Stimulated activated naive CD8-positive, alpha-beta T cell treated with anti-CD3 and anti-CD28 coated beads, Interleukin-15, amount 100 ng/mL, for 72 hours (primary cell): Measurements from ENCODE around the gene SDF4.

Source experiments
- ATAC-seq: fragments of 150-1000 bp; cut with Tn5 transposase; 2 replicates; pipeline ENCODE4 v1.10.0; 2021; ENCODE audit warnings: mild to moderate bottlenecking, moderate library complexity
- DNase-seq, 2 donors: peaks; one replicate each; pipeline ENCODE4 v3.0.0; 2021 to 2022
- H3K27ac Mint-ChIP-seq, 2 donors: one replicate each; pipeline ENCODE4 v1.8.0; 2022; ENCODE audit warnings: mild to moderate bottlenecking in 2 of 2, mixed read lengths in 2 of 2, moderate library complexity in 2 of 2
- H3K27me3 Mint-ChIP-seq: one replicate; pipeline ENCODE4 v1.8.0; 2022; ENCODE audit warnings: mixed read lengths
- H3K4me1 Mint-ChIP-seq: one replicate; pipeline ENCODE4 v1.8.0; 2022; ENCODE audit warnings: mild to moderate bottlenecking, mixed read lengths
- H3K4me3 Mint-ChIP-seq, 2 donors: one replicate each; pipeline ENCODE4 v1.8.0; 2022; ENCODE audit warnings: mild to moderate bottlenecking in 2 of 2, mixed read lengths in 2 of 2, moderate library complexity in 1 of 2
- H3K9me3 Mint-ChIP-seq, 2 donors: one replicate each; pipeline ENCODE4 v1.8.0; 2022; ENCODE audit warnings: mixed read lengths in 2 of 2

The SDF4 gene

DNA sequence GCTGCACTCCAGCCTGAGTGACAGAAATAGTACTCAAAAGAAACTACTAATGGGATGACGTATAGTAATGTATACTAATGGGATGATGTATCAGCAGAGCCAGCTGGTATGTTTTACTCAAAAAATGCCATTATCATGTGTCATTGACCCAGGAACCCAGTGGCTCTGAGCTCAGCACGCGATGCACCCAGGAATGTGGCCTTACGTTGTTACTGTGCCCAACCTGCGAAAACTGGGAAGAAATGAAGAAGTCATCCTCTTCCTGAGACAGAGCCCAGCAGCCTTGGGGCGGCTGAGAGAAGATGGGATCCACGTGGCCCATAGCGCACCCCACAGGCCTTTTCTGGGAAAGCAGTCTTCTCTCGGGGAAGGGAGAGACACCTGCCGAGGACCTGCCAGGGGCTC lies 33.1 kb upstream of the SDF4 start:
- ATAC-seq, result no peak
- no peaks in the 10 kb centered on the region for H3K9me3 Mint-ChIP-seq
- no peak overlapping the region for H3K4me3 Mint-ChIP-seq
- no peaks in the 10 kb centered on the region for H3K27me3 Mint-ChIP-seq
- H3K4me1 Mint-ChIP-seq, result peaks cover 49% of the 10 kb centered on the region
- DNase-seq, result no peak
- no peak overlapping the region for H3K27ac Mint-ChIP-seq

DNA sequence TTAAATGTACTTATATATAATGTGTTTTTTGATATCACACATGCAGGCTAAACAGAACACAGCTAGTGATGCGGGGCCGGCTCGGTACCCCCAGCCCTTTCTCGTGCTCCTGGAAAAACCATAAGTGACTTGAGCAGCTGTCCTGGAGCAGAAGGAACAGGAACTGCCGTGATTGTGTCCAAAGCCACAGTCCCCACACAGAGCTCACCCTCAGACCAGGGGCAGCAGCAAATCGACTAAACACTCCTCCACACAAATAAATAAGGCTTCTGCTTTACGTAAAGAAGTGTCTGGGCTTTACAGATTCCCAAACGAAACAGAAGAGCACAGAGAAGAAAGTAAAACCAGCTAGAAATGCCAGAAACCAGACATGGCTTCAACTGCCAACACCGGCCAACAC lies 32.2 kb upstream of the SDF4 start:
- no peak for ATAC-seq
- H3K27me3 Mint-ChIP-seq, result no peaks in the 10 kb centered on the region
- no peak overlapping the region for H3K27ac Mint-ChIP-seq

GRCh38 chr1:1262758-1263157 lies 31.0 kb upstream of the SDF4 start:
- H3K9me3 Mint-ChIP-seq, result no peaks in the 10 kb centered on the region
- no peak for ATAC-seq
- H3K4me1 Mint-ChIP-seq, result peaks cover 42% of the 10 kb centered on the region
- H3K4me3 Mint-ChIP-seq, result no peak overlapping the region
- DNase-seq, result no peak
- no peaks in the 10 kb centered on the region for H3K27me3 Mint-ChIP-seq
- H3K27ac Mint-ChIP-seq, result no peak overlapping the region

More for the DNA sequence above, 32.2 kb upstream of the SDF4 start:
- Mint-ChIP-seq H3K4me3 (no peak overlapping the region), H3K9me3 (no peaks in the 10 kb centered on the region), H3K4me1 (peaks cover 50% of the 10 kb centered on the region)
- DNase-seq, result no peak

DNA sequence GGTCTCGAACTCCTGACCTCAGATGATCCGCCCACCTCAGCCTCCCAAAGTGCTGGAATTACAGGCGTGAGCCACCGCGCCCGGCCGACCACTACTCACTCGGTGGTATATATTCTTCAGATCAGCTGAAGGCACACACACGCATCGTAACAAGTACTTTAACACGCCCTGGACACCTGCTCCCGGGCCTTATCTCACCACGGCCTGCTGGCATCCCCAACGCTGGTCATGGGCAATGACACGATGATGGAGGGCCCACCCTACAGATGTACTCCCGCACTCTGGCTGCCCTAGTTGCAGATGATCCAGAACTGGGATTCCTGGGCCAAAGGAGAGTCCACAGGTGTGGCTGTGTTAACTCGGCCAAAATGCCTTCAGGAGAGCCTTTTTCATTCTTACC lies 30.3 kb upstream of the SDF4 start:
- Mint-ChIP-seq H3K9me3 (no peaks in the 10 kb centered on the region), H3K4me1 (peaks cover 38% of the 10 kb centered on the region), H3K27me3 (no peaks in the 10 kb centered on the region), H3K27ac (peak overlapping the region in 1 of 2 donors; percentile 59), H3K4me3 (no peak overlapping the region)
- DNase-seq (no peak), ATAC-seq (no peak)

DNA sequence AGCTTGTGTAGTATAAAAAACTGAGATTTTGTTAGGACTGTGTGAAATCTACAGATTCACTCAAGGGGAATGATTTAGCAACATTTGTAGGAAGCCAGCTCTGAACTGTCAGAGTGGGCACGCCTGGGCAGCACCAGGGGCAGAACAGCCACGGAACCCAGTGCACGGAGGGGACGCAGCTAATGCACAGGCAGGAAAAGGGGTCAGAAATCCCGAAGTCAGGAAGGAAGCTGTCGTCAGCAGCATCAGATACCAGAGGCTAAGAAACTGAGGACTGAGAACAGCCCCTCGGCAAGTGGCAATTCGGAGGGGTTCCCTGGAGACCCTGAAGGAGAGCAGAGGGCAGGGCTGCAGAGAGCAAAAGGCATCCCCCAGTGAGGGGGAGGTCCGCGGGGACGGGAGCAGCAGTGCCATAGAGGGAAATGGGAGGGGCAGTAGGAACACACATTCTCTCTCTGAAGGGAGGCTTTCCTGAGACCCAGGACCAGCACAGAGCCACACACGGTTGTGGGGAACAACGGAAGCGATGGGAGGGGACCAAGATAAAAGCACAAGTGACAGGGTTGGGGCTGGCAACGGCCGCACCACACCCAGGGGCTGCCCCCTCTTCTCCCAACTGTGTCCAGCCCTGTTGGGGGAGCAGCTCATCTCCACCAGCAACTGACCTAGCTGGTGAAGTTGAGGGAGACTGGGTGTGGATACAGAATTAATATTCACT lies 29.2 kb upstream of the SDF4 start:
- H3K9me3 Mint-ChIP-seq, result no peaks in the 10 kb centered on the region
- DNase-seq, result no peak
- H3K27me3 Mint-ChIP-seq, result no peaks in the 10 kb centered on the region
- peaks cover 33% of the 10 kb centered on the region for H3K4me1 Mint-ChIP-seq
- H3K4me3 Mint-ChIP-seq, result peak overlapping the region in 1 of 2 donors; percentile 28
- ATAC-seq, result no peak
- H3K27ac Mint-ChIP-seq, result peak overlapping the region in 1 of 2 donors; percentile 58

DNA sequence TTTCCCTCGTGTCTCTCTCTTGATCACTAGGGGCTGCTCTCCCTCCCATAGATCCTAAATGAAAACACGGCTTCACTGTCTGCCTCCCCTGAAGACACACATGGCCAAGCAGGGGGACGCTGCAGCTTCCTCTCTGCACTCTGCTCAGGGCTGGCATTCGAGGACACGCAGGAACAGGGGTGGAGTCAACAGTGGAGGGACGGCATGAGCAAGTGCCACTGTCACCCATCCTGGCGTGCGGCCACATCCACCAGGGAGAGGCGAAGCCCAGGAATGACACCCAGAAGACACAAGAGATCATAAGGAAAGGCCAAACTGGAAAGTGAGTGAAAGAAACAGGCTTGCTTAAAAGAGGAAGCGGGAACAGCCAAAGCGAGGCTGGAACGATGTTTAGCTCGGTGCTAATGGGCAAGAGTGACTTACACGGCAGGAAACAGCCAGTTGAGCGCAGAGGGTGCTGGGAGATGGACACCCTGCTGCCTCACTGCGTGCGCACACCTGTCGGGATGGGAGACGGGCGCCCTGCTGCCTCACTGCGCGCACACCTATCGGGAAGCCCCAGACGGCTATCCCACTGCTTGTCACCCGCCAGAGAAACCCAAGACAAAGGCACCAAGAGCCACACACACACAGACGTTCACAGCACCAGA lies 28.3 kb upstream of the SDF4 start:
- Mint-ChIP-seq H3K9me3 (no peaks in the 10 kb centered on the region), H3K27ac (peak overlapping the region in 1 of 2 donors; percentile 58), H3K27me3 (no peaks in the 10 kb centered on the region), H3K4me3 (no peak overlapping the region), H3K4me1 (peaks cover 29% of the 10 kb centered on the region)
- DNase-seq (no peak), ATAC-seq (no peak)

DNA sequence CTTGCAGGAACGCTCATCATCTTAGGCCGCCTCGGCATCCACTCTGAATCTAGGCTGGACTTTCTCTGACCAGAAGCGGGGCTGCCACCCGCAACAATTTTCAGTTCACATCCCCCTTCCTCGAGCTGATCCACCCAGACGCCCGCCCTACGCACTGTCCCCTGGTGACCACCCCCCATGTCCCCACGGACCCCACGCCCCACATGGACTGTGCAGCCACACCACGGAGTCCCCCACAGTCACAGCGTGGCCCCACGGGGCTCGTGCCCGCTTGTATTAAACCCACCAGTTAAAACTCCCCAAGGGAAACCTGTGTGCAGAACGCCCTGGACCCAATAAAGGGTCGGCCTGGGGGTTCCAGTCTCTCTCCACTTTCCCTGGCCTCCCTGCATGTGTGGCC lies 27.7 kb upstream of the SDF4 start:
- H3K4me1 Mint-ChIP-seq, result peaks cover 29% of the 10 kb centered on the region
- no peak overlapping the region for H3K27ac Mint-ChIP-seq
- no peaks in the 10 kb centered on the region for H3K27me3 Mint-ChIP-seq
- no peak for DNase-seq
- H3K9me3 Mint-ChIP-seq, result no peaks in the 10 kb centered on the region
- peak; percentile 49 for ATAC-seq
- no peak overlapping the region for H3K4me3 Mint-ChIP-seq

- H3K4me3 Mint-ChIP-seq, result no peak overlapping the region
- no peak overlapping the region for H3K27ac Mint-ChIP-seq
- peaks cover 29% of the 10 kb centered on the region for H3K4me1 Mint-ChIP-seq
- DNase-seq (no peak), ATAC-seq (no peak)
- no peaks in the 10 kb centered on the region for H3K27me3 Mint-ChIP-seq
- H3K9me3 Mint-ChIP-seq, result no peaks in the 10 kb centered on the region
Observed at GRCh38 chr1:1259119-1259488, 27.3 kb upstream of the SDF4 start.

GRCh38 chr1:1256956-1257871 lies 25.4 kb upstream of the SDF4 start:
- no peaks in the 10 kb centered on the region for H3K9me3 Mint-ChIP-seq
- no peaks in the 10 kb centered on the region for H3K27me3 Mint-ChIP-seq
- H3K27ac Mint-ChIP-seq, result peak overlapping the region in 1 of 2 donors; percentile 42
- ATAC-seq (peak; percentile 15), DNase-seq (no peak)
- H3K4me3 Mint-ChIP-seq, result no peak overlapping the region
- peaks cover 28% of the 10 kb centered on the region for H3K4me1 Mint-ChIP-seq

DNA sequence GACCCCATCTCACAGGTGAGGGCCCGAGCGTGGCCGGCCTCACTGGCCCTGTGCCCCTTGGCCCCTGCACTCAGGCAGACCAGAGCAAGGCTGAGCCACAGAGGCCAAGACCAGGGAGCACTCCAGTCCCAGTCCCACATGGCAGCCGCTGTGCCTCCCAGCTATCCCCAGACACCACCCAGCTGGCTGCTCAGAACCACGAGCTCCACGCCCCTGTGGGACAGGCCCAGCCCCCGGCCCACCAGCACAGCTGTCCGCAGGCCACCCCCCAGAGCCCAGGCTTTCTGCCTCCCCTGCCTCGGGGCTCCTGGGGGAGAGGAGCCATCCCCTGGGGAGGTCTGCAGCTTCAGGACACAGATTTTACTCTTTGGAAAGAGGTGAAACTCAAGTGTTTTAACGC lies 23.8 kb upstream of the SDF4 start:
- no peak overlapping the region for H3K4me3 Mint-ChIP-seq
- peaks cover 28% of the 10 kb centered on the region for H3K4me1 Mint-ChIP-seq
- H3K9me3 Mint-ChIP-seq, result no peaks in the 10 kb centered on the region
- no peak for ATAC-seq
- DNase-seq, result no peak
- peak overlapping the region in 1 of 2 donors; percentile 25 for H3K27ac Mint-ChIP-seq
- H3K27me3 Mint-ChIP-seq, result no peaks in the 10 kb centered on the region

DNA sequence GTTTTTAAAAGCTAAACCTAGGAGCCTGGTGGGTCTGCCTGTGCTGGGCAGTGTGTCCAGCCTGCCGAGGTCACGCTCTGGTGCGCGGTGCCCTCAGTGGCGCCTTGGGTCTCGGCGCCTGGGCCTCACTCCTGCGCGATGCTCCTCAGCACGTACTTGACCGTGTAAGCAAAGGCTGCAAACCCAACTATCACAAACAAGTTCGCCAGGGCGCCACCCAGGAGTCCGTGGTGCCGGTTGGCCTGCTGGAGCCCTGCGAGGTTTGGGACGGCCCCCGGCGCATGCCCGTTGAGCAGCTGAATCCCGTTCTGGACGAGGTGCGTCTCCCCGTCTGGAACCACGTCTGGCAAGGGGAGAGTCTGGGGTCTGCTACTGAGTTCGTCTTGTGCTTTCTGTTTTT lies 23.3 kb upstream of the SDF4 start:
- Mint-ChIP-seq H3K27ac (no peak overlapping the region), H3K27me3 (no peaks in the 10 kb centered on the region), H3K9me3 (no peaks in the 10 kb centered on the region), H3K4me3 (no peak overlapping the region), H3K4me1 (peaks cover 32% of the 10 kb centered on the region)
- no peak for DNase-seq
- no peak for ATAC-seq

DNA sequence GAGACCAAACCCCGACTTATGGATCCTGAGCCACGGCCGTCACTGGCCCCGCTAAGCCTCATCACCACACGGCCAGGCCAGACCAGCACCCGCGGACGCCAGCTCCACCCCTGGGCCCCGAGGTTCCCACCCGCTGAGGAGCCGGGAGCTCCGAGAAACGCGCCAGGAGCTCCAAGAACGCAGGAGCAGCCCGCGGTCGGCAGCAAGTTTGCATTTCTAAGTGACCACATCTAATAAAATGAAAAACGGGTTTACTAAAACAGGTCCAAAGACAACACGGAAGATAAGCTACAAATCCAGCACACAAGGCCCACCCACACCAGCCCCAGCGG lies 22.8 kb upstream of the SDF4 start:
- no peaks in the 10 kb centered on the region for H3K27me3 Mint-ChIP-seq
- H3K4me3 Mint-ChIP-seq, result no peak overlapping the region
- H3K27ac Mint-ChIP-seq, result no peak overlapping the region
- ATAC-seq, result no peak
- no peaks in the 10 kb centered on the region for H3K9me3 Mint-ChIP-seq
- DNase-seq, result no peak
- H3K4me1 Mint-ChIP-seq, result peaks cover 32% of the 10 kb centered on the region

- H3K4me1 Mint-ChIP-seq, result peaks cover 33% of the 10 kb centered on the region
- H3K27me3 Mint-ChIP-seq, result no peaks in the 10 kb centered on the region
- H3K9me3 Mint-ChIP-seq, result no peaks in the 10 kb centered on the region
- DNase-seq (no peak), ATAC-seq (no peak)
- H3K4me3 Mint-ChIP-seq, result no peak overlapping the region
- H3K27ac Mint-ChIP-seq, result peak overlapping the region in 1 of 2 donors; percentile 2
Observed at GRCh38 chr1:1253972-1254666, 22.3 kb upstream of the SDF4 start.

DNA sequence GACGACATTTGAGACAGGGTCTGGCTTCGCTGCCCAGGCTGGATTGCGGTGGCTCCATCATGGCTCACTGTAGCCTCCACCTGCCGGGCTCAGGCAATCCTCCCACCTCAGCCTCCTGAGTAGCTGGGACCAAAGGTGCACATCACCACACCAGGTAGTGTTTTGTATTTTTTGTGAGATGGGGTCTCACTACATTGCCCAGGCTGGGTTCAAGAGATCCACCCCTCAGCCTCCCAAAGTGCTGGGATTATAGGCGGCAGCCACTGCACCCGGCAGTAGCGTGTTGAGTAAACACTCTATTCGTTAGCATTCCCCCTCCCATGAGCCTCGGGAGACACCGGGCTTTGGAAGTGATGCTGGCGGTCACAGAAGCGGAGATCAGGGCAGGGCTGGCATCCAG lies 21.5 kb upstream of the SDF4 start:
- Mint-ChIP-seq H3K27ac (peak overlapping the region in 1 of 2 donors; percentile 49), H3K27me3 (no peaks in the 10 kb centered on the region)
- no peak for ATAC-seq

GRCh38 chr1:1250786-1251284 lies 19.0 kb upstream of the SDF4 start:
- Mint-ChIP-seq H3K4me1 (peaks cover 35% of the 10 kb centered on the region), H3K27me3 (no peaks in the 10 kb centered on the region), H3K27ac (peak overlapping the region; percentile 37 to 65), H3K9me3 (no peaks in the 10 kb centered on the region), H3K4me3 (peak overlapping the region; percentile 23 to 72)
- DNase-seq (peak; percentile 70 to 87), ATAC-seq (peak; percentile 94)

More for the DNA sequence above, 21.5 kb upstream of the SDF4 start:
- H3K4me3 Mint-ChIP-seq, result no peak overlapping the region
- H3K4me1 Mint-ChIP-seq, result peaks cover 28% of the 10 kb centered on the region
- no peaks in the 10 kb centered on the region for H3K9me3 Mint-ChIP-seq
- no peak for DNase-seq
